SK-N-SH (cell line): ENCODE measurements around the gene DIS3L2.

Experiments
- CHD2 ChIP-seq: fragments of 150-350 bp; IDR thresholded peaks from 2 replicates; pipeline ENCODE4 v1.6.1; 2018; ENCODE audit warnings: low read length; ENCODE audit not compliant: partially characterized antibody
- FOXM1 ChIP-seq: IDR thresholded peaks from 2 replicates; pipeline ENCODE4 v1.4.0; 2012; ENCODE audit warnings: low read depth, mild to moderate bottlenecking
- JUND ChIP-seq: IDR thresholded peaks from 2 replicates; pipeline ENCODE4 v1.4.0; 2012
- POLR2AphosphoS5 ChIP-seq: IDR thresholded peaks from 2 replicates; pipeline ENCODE4 v1.6.1; 2012; ENCODE audit warnings: low read depth, low read length
- RAD21 ChIP-seq: IDR thresholded peaks from 2 replicates; pipeline ENCODE4 v1.6.1; 2012; ENCODE audit warnings: mild to moderate bottlenecking, low read length
- REST ChIP-seq: IDR thresholded peaks from 2 replicates; pipeline ENCODE4 v1.6.1; 2012; ENCODE audit warnings: mild to moderate bottlenecking, low read depth, low read length, moderate library complexity
- TAF1 ChIP-seq: IDR thresholded peaks from 2 replicates; pipeline ENCODE4 v1.6.1; 2012; ENCODE audit warnings: low read depth, mild to moderate bottlenecking, low read length, moderate library complexity, borderline replicate concordance
- USF2 ChIP-seq: fragments of 150-350 bp; IDR thresholded peaks from 2 replicates; pipeline ENCODE4 v1.6.1; 2017; ENCODE audit warnings: antibody characterized with exemption, low read length, low read depth, borderline replicate concordance
- TF ChIP-seq, protein P1 (sequence below): fragments of 200-600 bp; sonication (generic); IDR thresholded peaks from 2 replicates; pipeline ENCODE4 v1.6.1; 2017; ENCODE audit warnings: antibody characterized with exemption, mild to moderate bottlenecking, moderate library complexity

DNA sequence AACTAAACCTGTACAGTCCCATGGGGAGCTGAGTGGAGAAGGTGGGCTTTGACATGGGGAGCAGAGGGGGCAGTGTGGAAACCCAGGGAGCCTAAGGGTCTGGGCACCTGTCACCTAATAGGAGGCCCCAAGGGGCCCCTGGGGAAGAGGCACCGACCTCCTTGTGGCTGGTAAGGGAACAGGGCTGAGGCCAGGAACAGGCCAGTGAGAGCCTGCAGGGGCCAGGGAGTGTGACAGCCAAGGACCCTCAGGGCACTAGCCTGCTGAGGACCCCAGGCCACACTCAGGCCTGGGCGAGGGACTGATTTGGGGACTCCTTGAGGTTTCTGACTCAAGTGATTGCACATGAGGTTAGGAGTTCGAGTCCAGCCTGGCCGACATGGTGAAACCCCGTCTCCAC lies 392.6 kb downstream of the DIS3L2 start:
- no peak for TF ChIP-seq RAD21
- TF ChIP-seq JUND = no peak
- no peak for TF ChIP-seq REST
- no peak for TF ChIP-seq FOXM1
- TF ChIP-seq, protein P1, sequence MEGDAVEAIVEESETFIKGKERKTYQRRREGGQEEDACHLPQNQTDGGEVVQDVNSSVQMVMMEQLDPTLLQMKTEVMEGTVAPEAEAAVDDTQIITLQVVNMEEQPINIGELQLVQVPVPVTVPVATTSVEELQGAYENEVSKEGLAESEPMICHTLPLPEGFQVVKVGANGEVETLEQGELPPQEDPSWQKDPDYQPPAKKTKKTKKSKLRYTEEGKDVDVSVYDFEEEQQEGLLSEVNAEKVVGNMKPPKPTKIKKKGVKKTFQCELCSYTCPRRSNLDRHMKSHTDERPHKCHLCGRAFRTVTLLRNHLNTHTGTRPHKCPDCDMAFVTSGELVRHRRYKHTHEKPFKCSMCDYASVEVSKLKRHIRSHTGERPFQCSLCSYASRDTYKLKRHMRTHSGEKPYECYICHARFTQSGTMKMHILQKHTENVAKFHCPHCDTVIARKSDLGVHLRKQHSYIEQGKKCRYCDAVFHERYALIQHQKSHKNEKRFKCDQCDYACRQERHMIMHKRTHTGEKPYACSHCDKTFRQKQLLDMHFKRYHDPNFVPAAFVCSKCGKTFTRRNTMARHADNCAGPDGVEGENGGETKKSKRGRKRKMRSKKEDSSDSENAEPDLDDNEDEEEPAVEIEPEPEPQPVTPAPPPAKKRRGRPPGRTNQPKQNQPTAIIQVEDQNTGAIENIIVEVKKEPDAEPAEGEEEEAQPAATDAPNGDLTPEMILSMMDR = no peak
- no peak for TF ChIP-seq CHD2
- no peak for TF ChIP-seq POLR2AphosphoS5
- no peak for TF ChIP-seq USF2
- no peak for TF ChIP-seq TAF1
